CD4-positive, alpha-beta T cell treated with Interleukin-4 for 1 hour (primary cell): ENCODE measurements around the gene DPYSL5.
A peak's percentile ranks its signal among the peaks of the same experiment; 100 is the strongest.

Experiments used
- DNase-seq, 2 donors: peaks; one replicate each; pipeline ENCODE4 v3.0.0-alpha.2; 2020 to 2022

Gene DPYSL5

DNA sequence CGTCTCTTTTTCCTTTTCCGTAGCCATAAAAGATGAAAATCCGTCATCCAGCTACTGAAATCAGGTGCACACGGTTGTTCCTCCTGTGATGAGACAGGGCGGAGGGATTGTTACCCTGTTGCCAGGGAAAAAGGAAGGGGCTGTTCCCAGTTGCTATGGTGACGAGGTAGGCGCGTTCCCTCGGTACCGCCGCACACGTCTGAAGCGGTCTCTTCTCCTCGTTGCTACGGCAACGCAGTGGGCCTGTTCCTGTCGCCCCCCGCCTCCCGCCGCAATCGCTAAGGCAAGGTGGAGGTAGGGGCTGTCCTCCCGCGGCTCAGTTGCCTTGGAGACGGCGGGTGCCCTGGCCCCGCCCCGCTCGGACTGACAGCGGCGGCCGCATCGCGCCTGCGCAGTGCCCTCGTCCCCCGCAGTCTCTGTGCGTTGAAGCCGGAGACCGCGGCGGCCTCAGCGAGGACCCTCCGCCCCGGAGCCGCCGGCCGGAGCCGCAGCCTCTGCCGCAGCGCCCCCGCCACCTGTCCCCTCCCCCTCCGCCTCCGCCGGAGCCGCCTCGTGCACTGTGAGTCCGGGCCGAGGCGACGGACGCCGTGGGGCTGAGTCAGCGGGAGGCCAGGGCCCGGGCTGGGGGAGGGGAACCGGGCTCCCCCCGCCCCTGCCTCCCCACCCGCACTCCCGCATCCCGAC is 122.5 kb downstream of the DPYSL5 start, which contains the start of gene MAPRE3:
Gene MAPRE3 (plus strand): TSS at position 394 of the 684 bp plus-strand sequence. CDS start 51,582 bp downstream, outside the sequence.
- DNase-seq = peak; percentile 88 to 89

- no peak for DNase-seq
Observed at GRCh38 chr2:26970928-26971627, 123.1 kb downstream of the DPYSL5 start.

DNA sequence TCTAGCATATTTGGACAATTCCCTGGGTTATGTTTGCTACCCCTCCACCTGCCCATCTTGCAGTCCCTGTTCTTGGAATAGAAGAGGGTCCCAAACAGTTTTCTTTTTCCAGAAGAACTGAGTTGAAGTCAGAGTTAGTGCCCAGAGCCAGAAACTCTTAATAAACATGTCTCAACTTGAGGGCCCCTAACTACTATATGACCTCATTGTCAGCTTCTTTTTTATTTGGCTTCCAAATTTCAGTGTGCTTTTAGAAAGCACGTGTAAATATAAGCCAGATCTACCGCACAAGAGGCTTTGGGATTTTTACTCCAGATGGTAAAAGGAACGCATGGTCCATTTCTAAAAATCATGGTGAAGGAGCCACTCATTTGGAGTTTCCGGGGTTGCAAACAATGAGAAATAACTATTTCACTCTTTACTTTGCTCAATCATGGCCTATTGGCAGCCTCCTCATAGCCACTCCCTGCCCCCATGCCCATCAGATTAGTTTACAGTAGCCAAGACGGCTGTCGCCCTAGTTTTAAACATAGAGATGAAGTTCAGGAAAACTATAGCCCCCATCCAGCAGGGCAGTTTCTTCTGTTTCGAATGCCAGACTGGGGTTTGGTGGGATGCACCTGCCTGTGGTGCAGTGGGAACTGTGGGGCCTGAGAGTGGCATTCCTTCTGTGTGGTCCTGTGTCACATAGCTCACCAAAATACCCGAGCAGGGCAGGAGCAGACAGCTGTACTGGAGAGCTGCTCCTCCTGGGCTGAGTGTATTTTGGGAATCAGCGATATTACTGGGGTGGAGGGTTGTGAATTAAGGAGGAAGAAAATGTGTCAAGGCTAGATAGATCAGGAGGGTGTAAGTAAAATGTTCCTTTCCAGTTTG is 124.2 kb downstream of the DPYSL5 start:
- no peak for DNase-seq

DNA sequence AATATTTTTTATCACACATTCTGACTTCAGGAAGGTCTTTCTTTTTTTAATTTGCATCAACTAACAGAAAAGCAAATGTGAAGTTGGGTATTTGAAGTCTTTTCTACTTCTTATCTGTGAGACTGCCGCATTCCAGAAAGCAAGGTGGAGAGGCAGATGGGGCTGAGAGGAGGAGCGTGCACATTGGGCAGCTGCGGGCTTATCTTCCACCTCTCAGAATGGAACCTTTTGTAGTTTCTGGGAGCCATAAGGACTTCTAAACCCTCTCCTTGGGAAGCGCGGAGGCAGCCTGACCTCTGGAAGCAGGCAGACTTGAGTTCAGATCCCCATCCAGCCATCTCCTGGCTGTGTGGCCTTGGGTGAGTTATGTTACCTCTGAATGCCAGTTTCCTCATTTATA is 126.4 kb downstream of the DPYSL5 start:
- no peak for DNase-seq

- DNase-seq = no peak
Observed at GRCh38 chr2:26975102-26975501, 127.2 kb downstream of the DPYSL5 start.

DNA sequence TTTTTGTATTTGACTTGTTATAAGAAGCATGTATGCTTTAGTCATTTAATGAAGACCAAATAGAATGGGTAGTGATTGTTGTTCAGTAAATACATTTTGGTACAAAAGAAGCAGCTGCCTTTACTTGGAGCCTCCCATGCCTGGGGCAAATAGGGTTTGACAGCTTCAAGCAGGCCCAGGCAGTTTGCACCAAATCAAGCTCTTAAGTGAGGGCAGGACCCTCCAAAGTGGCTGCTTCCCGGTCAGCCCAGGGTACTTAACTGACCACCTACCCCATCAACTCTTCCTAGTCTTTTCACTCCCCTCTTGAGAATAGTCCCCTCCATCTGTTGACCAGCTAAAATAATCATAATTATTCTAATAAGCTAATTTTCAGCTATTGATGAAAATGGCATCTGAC is 127.7 kb downstream of the DPYSL5 start:
- DNase-seq = no peak

GRCh38 chr2:26976237-26976636 is 128.3 kb downstream of the DPYSL5 start:
- DNase-seq = no peak

- no peak for DNase-seq
Observed at GRCh38 chr2:26977012-26977411, 129.1 kb downstream of the DPYSL5 start.

GRCh38 chr2:26978061-26978596 is 130.2 kb downstream of the DPYSL5 start:
- no peak for DNase-seq

GRCh38 chr2:26979741-26980140 is 131.8 kb downstream of the DPYSL5 start:
- no peak for DNase-seq

DNA sequence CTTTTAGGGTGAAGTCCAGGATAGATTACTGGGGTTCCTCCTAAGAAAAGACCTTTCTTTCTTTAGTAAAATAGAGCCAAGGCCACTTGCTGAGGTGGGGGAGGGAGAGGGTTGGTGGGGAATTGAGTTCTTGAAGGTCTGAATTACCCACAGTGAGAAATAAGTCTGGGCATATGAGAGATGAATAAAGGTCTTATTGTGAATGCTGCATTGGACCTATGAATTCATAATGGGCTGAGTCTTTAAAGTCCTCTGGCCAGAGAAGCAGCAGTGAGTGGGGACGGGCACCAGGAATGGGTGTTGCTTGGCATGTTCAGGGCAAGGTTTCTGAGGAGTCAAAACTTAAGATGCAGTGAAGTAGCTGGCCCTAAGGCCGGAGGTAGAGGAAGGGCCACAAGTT is 133.0 kb downstream of the DPYSL5 start:
- DNase-seq = no peak

DNA sequence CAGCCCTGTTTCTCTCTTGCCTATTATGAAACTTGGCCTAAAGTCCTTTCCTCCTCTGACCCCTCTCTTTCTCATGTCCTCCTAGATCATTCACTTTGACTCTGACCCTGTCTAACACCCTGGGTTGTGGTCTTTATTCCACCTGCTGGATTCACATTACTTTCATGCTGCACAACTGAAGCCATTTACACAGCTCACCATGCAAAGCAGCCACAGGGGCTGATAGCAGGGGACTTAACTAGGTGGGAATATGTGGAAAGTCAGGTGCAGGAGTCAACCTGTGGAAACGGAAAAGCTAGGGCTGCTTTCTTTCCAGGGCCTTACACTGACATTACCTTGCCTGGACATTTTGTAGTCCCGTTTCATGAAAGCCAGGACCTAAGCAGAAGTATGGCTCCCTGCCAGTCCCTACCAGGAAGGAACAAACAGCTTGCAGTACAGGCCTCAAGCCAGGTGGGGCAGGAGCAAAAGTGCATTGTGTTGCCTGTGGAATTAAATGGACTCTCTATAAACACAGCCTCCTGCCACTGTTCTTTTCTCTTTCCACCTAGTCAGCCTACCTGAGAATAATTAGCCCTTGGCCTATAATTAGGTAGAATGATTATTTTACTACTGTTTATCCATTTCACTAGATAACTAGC is 134.3 kb downstream of the DPYSL5 start:
- no peak for DNase-seq

DNA sequence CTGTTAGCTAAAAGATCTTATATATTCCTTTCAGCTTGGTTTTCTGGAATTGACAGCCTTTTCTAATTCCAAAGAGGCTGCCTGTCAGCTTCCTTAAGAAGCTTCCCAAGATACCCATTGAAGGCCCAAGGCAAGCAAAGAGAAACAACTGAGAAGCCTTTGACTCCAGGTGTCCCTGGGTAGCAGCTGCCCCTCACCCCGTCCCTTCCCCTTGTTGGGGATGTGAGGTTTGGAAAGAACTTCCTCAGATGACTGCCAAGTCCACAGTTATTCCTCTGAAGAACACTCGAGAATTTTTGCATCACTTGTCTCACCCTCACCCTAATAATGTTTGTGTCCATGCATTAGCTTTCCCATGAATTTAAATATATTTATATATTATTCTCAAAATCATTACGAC is 135.8 kb downstream of the DPYSL5 start:
- no peak for DNase-seq

GRCh38 chr2:26985807-26986206 is 137.9 kb downstream of the DPYSL5 start:
- no peak for DNase-seq

DNA sequence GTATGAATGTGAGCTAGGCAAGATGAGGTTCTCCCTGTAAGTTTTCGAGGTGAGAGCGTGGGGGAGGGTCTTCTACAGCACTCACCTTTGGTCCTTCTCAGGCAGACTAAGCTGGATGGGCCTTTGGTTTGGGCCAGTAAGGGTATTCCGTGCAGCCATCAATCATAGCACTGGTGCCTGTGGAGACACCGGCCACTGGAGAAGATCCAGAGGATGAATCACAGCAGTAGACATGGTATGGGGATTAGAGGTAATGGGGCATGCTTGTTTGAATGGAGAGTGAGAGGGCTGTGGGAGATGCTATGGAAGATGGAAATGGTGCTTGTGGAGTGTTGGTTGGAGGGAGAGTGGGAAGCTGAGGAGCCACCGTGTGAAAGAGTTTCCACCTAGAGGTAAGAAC is 138.6 kb downstream of the DPYSL5 start:
- no peak for DNase-seq

GRCh38 chr2:26988058-26988860 is 140.3 kb downstream of the DPYSL5 start:
- no peak for DNase-seq

DNA sequence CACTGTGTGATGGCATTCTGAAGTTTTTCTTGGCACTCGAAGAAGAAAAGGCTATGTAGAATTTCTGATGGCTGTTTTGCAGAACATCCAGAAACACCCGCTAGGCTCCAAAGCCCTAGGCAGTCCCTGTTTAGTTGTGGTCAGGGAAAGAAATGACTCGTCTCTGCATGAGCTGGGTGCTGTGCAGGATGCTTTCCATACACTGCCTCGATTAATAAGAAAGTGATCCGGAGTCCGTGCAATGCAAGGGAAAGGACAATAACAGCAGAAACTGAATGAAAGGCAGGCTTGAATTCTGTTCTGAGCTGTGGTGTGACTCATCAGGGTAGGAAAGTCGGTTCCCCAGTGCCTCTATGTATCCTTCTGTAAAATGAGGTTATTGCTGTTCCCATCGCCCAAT is 141.2 kb downstream of the DPYSL5 start:
- no peak for DNase-seq

- DNase-seq = no peak
Observed at GRCh38 chr2:26991717-26992116, 143.8 kb downstream of the DPYSL5 start.

DNA sequence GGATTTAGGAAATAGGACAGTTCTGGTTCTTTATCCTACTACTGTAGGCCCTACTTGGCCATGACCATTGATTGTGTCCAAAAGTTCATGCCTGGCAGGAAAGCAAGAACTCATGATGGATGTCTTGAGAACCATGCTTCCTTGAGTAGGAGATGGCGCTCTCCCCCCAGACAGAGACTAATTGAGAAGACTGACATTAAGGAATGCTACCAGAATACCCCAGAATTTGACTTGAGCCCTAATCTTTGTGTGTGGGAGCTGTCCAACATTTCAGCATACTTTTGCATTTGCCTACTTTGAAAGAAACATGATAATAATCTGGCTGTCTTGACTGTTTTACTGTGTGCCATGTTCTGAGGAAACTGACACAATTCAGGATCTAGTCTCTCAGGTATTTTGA is 145.8 kb downstream of the DPYSL5 start:
- DNase-seq = no peak

DNA sequence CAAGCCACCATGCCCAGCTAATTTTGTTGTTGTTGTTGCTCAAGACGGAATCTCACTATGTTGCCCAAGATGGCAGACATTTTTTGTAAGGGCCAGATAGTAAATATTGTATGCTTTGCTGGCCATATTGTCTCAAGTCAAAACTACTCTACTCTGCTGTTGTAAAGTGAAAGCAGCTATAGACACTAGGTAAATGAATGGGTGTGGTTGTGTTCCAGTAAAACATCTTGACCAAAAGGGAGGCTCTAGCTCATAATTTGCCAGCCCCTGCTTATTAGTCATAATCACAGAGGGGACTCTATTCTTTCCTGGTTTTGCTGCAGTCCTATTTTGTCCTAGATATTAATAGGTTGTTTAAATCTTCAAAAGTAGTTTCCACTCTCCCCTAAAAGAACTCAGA is 147.1 kb downstream of the DPYSL5 start:
- no peak for DNase-seq

- DNase-seq = no peak
Observed at GRCh38 chr2:26997394-26997793, 149.5 kb downstream of the DPYSL5 start.

DNA sequence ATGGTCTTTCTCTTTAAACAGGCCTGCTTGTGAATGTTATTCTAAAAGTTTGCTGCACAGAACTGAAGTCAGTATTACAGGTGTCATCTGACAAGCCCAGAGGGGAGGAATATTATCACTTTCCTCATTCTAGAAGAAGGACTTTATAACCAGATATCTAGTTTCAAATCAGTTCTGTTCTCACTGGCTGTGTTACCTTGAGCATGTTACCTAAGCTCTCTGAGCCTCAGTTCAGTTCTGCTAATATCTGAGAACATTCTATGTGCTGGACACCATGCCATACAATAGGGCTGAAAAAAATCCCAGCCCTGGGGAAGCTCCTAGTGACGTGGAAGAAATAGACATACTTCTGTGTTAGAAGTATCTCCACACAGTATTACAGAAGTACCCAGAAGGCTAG is 150.4 kb downstream of the DPYSL5 start:
- no peak for DNase-seq
